Measurements from ENCODE around the gene ZNF746.
A peak's percentile ranks its signal among the peaks of the same experiment; 100 is the strongest.
"Not testable (repeated sequence)": the region's sequence is repeated elsewhere in the genome, so short reads cannot be mapped to it uniquely, and the experiment has no call there.

Gene ZNF746

DNA sequence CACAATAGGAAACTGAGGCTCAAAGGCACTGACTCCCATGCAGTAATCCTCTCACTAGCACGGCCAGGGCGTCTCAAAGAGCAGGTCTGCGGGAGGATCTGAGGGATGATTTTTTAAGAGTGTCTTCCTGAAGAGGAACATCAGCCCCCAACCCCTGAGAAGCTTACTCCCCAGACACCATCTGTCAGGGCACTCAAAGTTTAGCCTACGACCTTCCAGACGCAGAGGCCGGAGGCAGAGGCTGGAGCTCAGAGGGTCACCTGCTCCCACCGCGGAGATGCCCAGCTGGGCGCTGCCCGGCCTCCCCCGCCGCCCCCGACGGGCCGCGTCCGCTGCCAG is 38.4 kb downstream of the ZNF746 start:
- H3K27ac Mint-ChIP-seq, result peak overlapping the region; percentile 53
- H3K27me3 Mint-ChIP-seq, result peaks cover 3% of the 10 kb centered on the region
- DNase-seq, result no peak
- peak overlapping the region; percentile 77 for H3K4me3 Mint-ChIP-seq
- H3K36me3 Mint-ChIP-seq (ENCODE audit: low read depth), result peaks cover 32% of the 10 kb centered on the region
- H3K9me3 Mint-ChIP-seq, result no peaks in the 10 kb centered on the region
- peaks cover 34% of the 10 kb centered on the region for H3K4me1 Mint-ChIP-seq (ENCODE audit: low read depth)

DNA sequence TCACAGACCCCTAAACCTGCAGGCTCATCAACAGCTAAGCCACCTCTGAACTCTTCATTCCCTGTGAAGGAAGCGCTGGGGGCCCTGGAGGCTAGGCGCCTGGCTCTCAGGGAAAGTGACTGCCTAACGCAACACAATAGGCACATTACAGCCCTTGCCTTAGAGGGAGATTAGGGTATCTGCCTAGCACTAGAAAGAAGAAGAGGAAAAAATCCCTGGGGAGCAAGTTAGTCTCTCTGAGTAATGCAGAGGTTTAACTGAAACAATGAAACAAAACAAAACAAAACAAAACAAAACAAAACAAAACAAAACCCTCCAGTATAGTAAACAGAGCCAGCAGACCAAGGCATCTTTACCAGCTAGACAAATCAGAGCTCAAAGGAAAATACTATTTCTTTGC is 39.4 kb downstream of the ZNF746 start:
- no peak for DNase-seq
- peaks cover 41% of the 10 kb centered on the region for H3K36me3 Mint-ChIP-seq (ENCODE audit: low read depth)
- H3K4me3 Mint-ChIP-seq, result peak overlapping the region; percentile 77
- H3K4me1 Mint-ChIP-seq (ENCODE audit: low read depth), result peaks cover 34% of the 10 kb centered on the region
- H3K27me3 Mint-ChIP-seq, result no peaks in the 10 kb centered on the region
- H3K9me3 Mint-ChIP-seq, result no peaks in the 10 kb centered on the region
- H3K27ac Mint-ChIP-seq, result peak overlapping the region; percentile 53

DNA sequence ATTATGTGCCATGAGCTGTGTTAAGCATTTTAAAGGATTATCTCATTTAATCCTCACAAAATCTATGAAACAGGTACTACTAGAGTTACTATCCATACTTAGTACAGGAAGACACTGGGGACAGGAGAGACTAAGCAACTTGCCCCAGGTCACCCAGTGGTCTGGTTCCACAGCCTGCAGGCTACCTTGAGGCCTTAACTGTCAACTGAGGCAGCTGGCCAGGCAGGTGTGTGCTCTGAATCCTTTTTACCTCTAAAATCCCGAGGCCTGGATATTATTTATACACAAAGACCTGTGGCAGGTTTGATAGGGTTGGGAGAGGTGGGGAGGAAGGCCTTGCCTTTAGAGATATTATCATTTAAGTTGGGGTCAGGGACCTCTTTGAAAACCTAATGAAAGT is 39.8 kb downstream of the ZNF746 start:
- Mint-ChIP-seq H3K36me3 (ENCODE audit: low read depth) (peaks cover 45% of the 10 kb centered on the region), H3K27ac (peak overlapping the region; percentile 22)

DNA sequence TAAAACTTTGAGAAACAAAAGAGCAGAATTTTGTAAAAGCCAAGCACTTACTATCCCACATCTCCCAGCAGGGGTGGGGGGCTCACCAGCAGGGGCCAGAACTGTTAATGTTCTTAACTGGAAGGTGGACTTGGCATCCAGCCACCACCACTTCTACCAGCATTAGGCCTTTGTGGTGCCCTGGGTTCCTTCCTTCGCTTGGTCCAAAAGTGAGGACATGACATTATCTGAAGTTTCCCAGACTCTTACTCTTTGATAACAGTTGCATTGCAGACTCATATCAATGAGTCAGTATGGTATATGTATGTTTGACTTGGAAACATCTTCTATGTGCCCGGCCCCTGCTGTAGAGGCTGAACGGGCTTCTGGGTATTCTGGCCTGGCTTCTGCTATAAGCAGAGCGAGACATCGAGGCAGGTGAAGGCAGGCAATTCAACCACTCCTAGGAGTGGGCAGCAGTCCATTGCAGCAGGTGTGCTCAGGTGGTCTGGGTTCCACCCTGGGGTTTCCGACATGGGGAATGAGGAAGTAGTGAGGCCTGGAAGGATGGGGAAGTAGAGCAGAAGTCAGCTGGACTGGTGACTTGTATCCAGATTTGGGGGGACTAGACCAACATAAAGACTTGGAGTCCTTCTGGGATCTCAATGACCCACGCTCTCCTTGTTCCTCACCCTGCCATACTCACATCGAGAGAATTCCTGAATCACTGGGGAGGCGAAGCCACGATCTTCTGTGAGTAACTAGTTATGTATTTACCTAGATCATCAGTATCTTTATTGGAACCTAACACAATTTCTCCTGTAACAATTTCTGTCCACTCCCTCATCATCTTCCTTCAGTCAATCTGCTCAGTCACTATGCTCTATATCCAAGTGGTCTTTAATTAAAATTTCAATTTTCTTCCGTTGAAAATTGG is 40.8 kb downstream of the ZNF746 start:
- no peaks in the 10 kb centered on the region for H3K27me3 Mint-ChIP-seq
- peaks cover 29% of the 10 kb centered on the region for H3K4me1 Mint-ChIP-seq (ENCODE audit: low read depth)
- H3K4me3 Mint-ChIP-seq, result no peak overlapping the region
- no peak for DNase-seq
- H3K36me3 Mint-ChIP-seq (ENCODE audit: low read depth), result peaks cover 47% of the 10 kb centered on the region
- H3K9me3 Mint-ChIP-seq, result no peaks in the 10 kb centered on the region
- H3K27ac Mint-ChIP-seq, result no peak overlapping the region

More for the DNA sequence above, 39.8 kb downstream of the ZNF746 start:
- Mint-ChIP-seq H3K4me3 (no peak overlapping the region), H3K9me3 (no peaks in the 10 kb centered on the region), H3K27me3 (no peaks in the 10 kb centered on the region), H3K4me1 (ENCODE audit: low read depth) (peaks cover 34% of the 10 kb centered on the region)
- no peak for DNase-seq

DNA sequence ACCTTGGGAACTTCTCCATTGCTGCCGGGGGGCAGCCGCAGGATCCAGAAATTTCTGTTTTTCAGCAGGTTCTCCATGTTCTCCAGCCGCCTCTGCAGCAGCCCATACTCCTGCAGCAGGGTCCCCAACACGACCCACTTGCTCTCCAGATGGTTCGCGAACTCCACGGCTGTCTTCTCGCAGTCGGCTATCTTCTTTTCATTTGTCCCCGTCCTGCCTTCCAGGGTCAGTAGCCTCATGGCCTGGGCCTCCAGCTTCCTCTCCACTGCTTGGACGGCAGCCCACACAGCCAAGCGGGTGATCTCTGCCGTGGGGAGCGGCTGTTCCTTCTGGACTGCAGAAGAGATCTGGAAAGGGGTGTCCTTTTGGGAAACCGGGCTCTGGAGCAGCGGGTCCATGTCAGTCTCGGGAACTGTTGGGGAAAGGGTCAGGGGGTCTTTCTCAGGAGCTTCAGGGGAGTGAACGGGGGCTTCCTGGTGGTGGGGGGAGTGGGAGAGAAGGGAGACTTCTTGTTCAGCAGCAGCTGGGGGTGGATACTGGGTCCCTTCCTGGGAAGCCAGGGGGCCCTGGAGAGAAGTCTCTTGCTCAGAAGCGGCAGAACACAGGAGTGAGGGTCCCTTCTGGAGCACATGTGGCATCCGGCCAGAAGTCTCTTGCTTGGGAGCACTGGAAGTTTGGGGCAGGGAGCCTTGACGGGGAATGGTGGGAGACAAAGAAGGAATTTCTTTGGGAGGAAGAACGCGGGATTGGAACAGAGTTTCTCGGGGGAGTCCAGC is 42.2 kb downstream of the ZNF746 start:
- Mint-ChIP-seq H3K27ac (peak overlapping the region; percentile 41), H3K27me3 (no peaks in the 10 kb centered on the region), H3K4me1 (ENCODE audit: low read depth) (peaks cover 22% of the 10 kb centered on the region), H3K36me3 (ENCODE audit: low read depth) (peaks cover 60% of the 10 kb centered on the region), H3K9me3 (no peaks in the 10 kb centered on the region), H3K4me3 (no peak overlapping the region)
- no peak for DNase-seq

DNA sequence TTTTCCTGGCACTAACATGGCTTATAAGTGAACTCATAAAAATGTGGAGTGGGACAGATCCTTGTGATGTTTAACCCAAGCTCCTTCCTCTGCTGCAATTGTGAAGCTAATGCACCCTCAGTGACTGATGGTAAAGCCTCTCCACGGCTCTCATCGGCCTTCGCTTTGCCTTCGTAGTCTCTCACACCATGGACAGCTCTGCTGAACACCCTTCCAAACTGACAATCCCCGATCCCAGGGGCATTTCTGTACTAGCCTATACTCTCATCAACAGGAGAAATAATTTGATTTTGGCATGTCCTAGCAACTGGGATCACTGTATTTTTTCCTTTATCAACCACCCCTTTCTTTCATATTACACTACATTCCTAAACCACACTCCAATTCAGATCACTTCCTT is 42.9 kb downstream of the ZNF746 start:
- H3K4me3 Mint-ChIP-seq, result no peak overlapping the region
- peak overlapping the region; percentile 41 for H3K27ac Mint-ChIP-seq
- H3K36me3 Mint-ChIP-seq (ENCODE audit: low read depth), result peaks cover 66% of the 10 kb centered on the region
- H3K27me3 Mint-ChIP-seq, result no peaks in the 10 kb centered on the region
- peaks cover 22% of the 10 kb centered on the region for H3K4me1 Mint-ChIP-seq (ENCODE audit: low read depth)
- no peak for DNase-seq
- H3K9me3 Mint-ChIP-seq, result no peaks in the 10 kb centered on the region

DNA sequence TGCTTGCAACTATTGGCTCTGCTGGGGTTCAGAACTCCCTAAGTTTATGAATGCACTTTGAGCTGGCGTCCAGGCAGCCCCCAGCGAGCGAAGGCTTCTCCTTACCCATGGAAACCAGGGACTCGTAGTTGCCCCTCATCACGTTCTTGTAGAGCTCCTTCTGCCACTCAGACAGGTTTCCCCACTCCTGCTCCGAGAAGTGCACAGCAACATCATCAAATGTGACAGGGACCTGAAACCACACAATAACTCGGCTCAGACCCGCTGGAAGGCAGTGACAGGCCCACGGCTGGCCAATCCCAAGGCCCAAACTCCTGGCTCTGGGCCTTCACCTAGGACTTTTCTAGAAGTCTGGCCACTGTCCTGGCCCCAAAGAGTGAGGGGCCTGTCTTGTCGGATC is 43.6 kb downstream of the ZNF746 start:
- Mint-ChIP-seq H3K36me3 (ENCODE audit: low read depth) (peaks cover 74% of the 10 kb centered on the region), H3K4me1 (ENCODE audit: low read depth) (peaks cover 20% of the 10 kb centered on the region), H3K9me3 (no peaks in the 10 kb centered on the region), H3K4me3 (no peak overlapping the region), H3K27me3 (no peaks in the 10 kb centered on the region), H3K27ac (peak overlapping the region; percentile 24)
- DNase-seq, result no peak

DNA sequence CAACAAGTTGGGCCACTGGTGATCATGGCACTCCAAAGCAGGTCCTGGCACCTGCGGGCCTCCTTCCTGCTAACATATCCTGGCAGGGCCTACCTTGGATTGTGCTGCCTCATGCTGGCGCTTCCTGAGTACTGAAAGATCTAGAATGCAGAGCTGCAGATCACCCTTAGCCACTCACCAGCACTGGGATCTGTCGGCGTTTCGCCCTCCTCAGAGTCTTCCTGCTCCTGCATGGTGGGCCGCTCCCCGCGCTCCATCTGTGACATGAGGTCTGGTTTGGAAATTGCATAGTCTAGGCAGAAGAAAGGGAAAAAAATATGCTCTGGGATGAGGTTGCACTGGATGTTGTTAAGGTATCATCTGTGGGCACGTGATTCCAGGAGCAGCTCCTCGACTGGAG is 46.8 kb downstream of the ZNF746 start:
- H3K9me3 Mint-ChIP-seq, result no peaks in the 10 kb centered on the region
- H3K4me1 Mint-ChIP-seq (ENCODE audit: low read depth), result no peaks in the 10 kb centered on the region
- H3K36me3 Mint-ChIP-seq (ENCODE audit: low read depth), result peaks cover 86% of the 10 kb centered on the region
- no peaks in the 10 kb centered on the region for H3K27me3 Mint-ChIP-seq
- peak overlapping the region; percentile 6 for H3K27ac Mint-ChIP-seq
- no peak overlapping the region for H3K4me3 Mint-ChIP-seq
- no peak for DNase-seq

DNA sequence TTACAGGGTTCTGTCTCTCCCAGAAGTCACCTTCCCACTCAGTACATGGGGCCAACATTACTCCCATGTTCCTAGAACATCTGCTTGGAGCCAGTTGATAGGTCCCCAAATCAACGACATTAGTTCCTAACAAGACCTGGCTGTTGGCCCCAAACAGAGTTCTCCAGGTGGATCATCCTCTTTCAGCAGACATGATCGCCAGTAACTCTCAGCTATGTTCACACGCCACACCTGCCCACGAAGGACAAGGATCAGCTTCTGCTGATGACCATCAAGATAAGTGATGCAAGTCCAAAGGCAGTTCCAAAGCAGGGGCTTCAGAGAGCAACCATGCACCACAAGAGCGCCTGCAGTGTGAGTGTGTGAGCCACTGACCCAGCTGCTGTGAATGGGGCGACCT is 47.7 kb downstream of the ZNF746 start:
- Mint-ChIP-seq H3K36me3 (ENCODE audit: low read depth) (peaks cover 86% of the 10 kb centered on the region), H3K27me3 (no peaks in the 10 kb centered on the region), H3K4me1 (ENCODE audit: low read depth) (no peaks in the 10 kb centered on the region), H3K9me3 (no peaks in the 10 kb centered on the region), H3K27ac (no peak overlapping the region), H3K4me3 (no peak overlapping the region)
- no peak for DNase-seq

DNA sequence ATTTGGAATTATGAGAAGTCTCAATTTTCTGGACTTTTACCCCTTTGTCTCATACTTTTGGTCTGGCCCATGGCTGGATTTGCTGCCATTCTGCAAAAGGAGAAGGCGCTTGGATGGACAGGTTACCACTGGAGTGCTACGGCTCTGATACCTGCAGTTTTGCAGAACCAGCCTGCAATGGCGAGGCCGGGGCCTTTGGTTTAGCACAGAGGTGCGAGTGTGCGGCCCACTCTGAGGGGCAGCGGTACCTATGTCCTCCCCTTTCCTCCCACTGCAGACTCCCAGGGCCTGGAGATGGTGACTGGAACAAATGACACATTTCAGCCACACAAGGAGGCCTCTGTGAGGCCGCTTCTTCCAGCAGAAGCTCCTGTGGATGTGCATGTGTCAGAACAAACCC is 48.6 kb downstream of the ZNF746 start:
- H3K4me1 Mint-ChIP-seq (ENCODE audit: low read depth), result no peaks in the 10 kb centered on the region
- H3K9me3 Mint-ChIP-seq, result no peaks in the 10 kb centered on the region
- DNase-seq, result no peak
- H3K27ac Mint-ChIP-seq, result no peak overlapping the region
- peaks cover 86% of the 10 kb centered on the region for H3K36me3 Mint-ChIP-seq (ENCODE audit: low read depth)
- H3K4me3 Mint-ChIP-seq, result no peak overlapping the region
- no peaks in the 10 kb centered on the region for H3K27me3 Mint-ChIP-seq

DNA sequence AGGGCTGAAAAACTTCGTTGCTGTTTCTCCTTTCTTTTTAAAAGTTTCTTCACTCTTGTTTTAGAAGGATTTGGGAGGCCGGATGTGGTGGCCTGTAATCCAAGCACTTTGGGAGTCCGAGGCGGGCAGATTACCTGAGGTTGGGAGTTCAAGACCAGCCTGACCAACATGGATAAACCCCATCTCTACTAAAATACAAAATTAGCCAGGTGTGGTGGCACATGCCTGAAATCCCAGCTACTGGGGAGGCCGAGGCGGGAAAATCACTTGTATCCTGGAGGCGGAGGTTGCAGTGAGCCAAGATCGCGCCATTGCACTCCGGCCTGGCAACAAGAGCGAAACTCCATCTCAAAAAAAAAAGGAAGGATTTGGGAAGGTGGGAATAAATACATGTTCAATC is 51.6 kb downstream of the ZNF746 start:
- DNase-seq; H3K27ac Mint-ChIP-seq; H3K9me3 Mint-ChIP-seq; H3K4me3 Mint-ChIP-seq; H3K4me1 Mint-ChIP-seq (ENCODE audit: low read depth); H3K27me3 Mint-ChIP-seq: not testable (repeated sequence)
- peaks cover 77% of the 10 kb centered on the region for H3K36me3 Mint-ChIP-seq (ENCODE audit: low read depth)

DNA sequence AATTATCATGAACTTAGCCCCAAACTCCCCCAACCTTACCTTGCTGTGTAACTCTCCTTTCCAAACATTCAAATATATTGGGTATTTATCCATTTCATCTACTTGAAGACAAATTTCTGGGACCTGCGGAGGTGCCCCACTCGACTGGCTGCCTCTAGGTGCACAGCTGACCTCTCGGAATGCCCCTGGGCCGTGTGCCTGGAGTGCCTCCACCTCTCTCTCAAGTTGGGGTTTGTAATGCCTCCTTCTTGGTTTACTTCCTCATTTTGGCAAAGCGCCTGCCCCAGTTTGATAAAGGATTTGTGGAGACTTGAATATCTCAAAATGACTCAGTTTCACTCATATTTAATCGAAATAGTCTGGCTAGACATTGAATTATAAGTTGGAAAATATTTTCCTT is 53.3 kb downstream of the ZNF746 start:
- Mint-ChIP-seq H3K9me3 (no peaks in the 10 kb centered on the region), H3K27ac (no peak overlapping the region), H3K27me3 (no peaks in the 10 kb centered on the region), H3K4me1 (ENCODE audit: low read depth) (peaks cover 15% of the 10 kb centered on the region), H3K4me3 (no peak overlapping the region), H3K36me3 (ENCODE audit: low read depth) (peaks cover 74% of the 10 kb centered on the region)
- DNase-seq, result no peak

DNA sequence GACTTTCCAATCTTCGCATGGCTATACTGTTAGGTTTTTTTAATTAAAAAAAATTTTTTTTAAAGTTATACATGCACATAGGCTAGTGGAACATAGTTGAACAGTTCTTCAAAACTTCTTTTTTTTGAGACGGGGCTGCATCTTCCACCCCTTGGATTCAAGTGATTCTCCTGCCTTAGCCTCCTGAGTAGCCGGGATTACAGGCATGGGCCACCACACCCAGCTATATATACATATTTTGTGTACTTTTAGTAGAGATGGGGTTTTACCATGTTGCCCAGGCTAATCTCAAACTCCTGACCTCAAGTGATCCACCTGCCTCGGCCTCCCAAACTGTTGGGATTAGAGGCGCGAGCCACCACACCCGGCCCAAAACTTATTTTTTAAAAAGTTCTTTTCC is 54.1 kb downstream of the ZNF746 start:
- no peaks in the 10 kb centered on the region for H3K9me3 Mint-ChIP-seq
- H3K27ac Mint-ChIP-seq, result no peak overlapping the region
- H3K36me3 Mint-ChIP-seq (ENCODE audit: low read depth), result peaks cover 74% of the 10 kb centered on the region
- H3K4me1 Mint-ChIP-seq (ENCODE audit: low read depth), result peaks cover 15% of the 10 kb centered on the region
- DNase-seq, result no peak
- no peaks in the 10 kb centered on the region for H3K27me3 Mint-ChIP-seq
- H3K4me3 Mint-ChIP-seq, result no peak overlapping the region

DNA sequence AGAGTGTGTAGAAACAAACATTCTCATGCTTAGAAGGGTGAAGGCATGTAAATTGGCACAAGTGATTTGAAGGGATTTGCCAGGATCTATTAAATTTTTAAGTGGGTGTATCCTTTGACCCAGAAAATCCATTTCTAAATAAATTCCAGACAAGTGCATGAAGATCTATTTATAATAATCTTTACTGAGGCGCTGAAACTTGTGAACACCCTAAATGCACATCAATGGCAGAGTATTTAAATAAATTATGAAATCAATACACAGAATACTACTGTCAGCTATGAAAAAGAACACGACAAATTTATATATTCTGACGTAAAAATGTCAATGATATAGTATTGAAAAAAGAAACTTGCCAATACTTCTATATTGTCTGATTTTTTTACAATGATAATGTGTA is 54.7 kb downstream of the ZNF746 start:
- H3K36me3 Mint-ChIP-seq (ENCODE audit: low read depth), result peaks cover 75% of the 10 kb centered on the region
- no peaks in the 10 kb centered on the region for H3K9me3 Mint-ChIP-seq
- H3K4me3 Mint-ChIP-seq, result no peak overlapping the region
- H3K27ac Mint-ChIP-seq, result no peak overlapping the region
- DNase-seq, result no peak
- no peaks in the 10 kb centered on the region for H3K27me3 Mint-ChIP-seq
- H3K4me1 Mint-ChIP-seq (ENCODE audit: low read depth), result peaks cover 15% of the 10 kb centered on the region

DNA sequence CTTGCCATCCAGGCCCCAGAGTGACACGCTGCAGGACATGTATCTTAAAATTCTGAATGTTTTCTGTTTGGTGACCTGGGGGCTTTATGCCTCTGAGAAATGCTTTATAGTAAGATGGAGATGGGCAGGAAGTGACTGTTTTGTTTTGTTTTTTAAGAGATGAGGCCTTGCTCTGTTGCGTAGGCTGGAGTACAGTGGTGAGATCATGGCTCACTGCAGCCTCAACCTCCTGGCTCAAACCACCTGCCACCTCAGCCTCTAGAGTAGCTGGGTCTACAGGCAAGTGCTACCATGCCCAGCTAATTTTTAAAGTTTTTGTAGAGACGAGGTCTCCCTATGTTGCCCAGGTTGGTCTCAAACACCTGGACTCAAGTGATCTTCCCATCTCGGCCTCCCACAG is 57.4 kb downstream of the ZNF746 start:
- peaks cover 74% of the 10 kb centered on the region for H3K36me3 Mint-ChIP-seq (ENCODE audit: low read depth)
- H3K27me3 Mint-ChIP-seq, result no peaks in the 10 kb centered on the region
- DNase-seq, result no peak
- H3K27ac Mint-ChIP-seq, result peak overlapping the region; percentile 77
- H3K4me3 Mint-ChIP-seq, result no peak overlapping the region
- H3K9me3 Mint-ChIP-seq, result no peaks in the 10 kb centered on the region
- peaks cover 15% of the 10 kb centered on the region for H3K4me1 Mint-ChIP-seq (ENCODE audit: low read depth)

Data from activated T-cell treated with anti-CD3 and anti-CD28 coated beads, Interleukin-2, amount 50 U/mL, for 24 hours (primary cell).